NT2/D1 (cell line): Measurements from ENCODE around the gene MYD88.
A peak's percentile ranks its signal among the peaks of the same experiment; 100 is the strongest.

ENCODE experiments used
- DNase-seq: peaks from one replicate; pipeline ENCODE4 v3.0.0-alpha.2; 2011; ENCODE audit warnings: low read depth, low spot score
- H3K27me3 ChIP-seq: 2 replicates; pipeline ENCODE4 v1.6.0; 2011; ENCODE audit warnings: mild to moderate bottlenecking; ENCODE audit not compliant: insufficient read length, insufficient read depth
- H3K36me3 ChIP-seq: 2 replicates; pipeline ENCODE4 v1.6.1; 2011; ENCODE audit warnings: mild to moderate bottlenecking, low read length, mixed read lengths; ENCODE audit not compliant: insufficient read depth, insufficient read length
- H3K4me1 ChIP-seq: 2 replicates; pipeline ENCODE4 v1.5.1; 2011; ENCODE audit not compliant: insufficient read depth, insufficient read length
- H3K4me3 ChIP-seq: 2 replicates; pipeline ENCODE4 v1.5.1; 2011; ENCODE audit warnings: low read depth; ENCODE audit not compliant: insufficient read length
- H3K9ac ChIP-seq: 2 replicates; pipeline ENCODE4 v1.6.0; 2011; ENCODE audit warnings: low read depth; ENCODE audit not compliant: insufficient read length
- H3K9me3 ChIP-seq: 2 replicates; pipeline ENCODE4 v1.5.1; 2011; ENCODE audit warnings: mild to moderate bottlenecking, low read length; ENCODE audit not compliant: insufficient read depth
- SUZ12 ChIP-seq: IDR thresholded peaks from 2 replicates; pipeline ENCODE4 v1.6.1; 2011; ENCODE audit not compliant: insufficient read length, insufficient read depth; ENCODE audit errors: extremely low read depth
- YY1 ChIP-seq: IDR thresholded peaks from 2 replicates; pipeline ENCODE4 v1.6.1; 2011; ENCODE audit not compliant: insufficient read length, insufficient read depth
- ZNF274 ChIP-seq: IDR thresholded peaks from 2 replicates; pipeline ENCODE4 v1.6.1; 2011; ENCODE audit warnings: mild to moderate bottlenecking, low read depth, low read length

Gene MYD88

DNA sequence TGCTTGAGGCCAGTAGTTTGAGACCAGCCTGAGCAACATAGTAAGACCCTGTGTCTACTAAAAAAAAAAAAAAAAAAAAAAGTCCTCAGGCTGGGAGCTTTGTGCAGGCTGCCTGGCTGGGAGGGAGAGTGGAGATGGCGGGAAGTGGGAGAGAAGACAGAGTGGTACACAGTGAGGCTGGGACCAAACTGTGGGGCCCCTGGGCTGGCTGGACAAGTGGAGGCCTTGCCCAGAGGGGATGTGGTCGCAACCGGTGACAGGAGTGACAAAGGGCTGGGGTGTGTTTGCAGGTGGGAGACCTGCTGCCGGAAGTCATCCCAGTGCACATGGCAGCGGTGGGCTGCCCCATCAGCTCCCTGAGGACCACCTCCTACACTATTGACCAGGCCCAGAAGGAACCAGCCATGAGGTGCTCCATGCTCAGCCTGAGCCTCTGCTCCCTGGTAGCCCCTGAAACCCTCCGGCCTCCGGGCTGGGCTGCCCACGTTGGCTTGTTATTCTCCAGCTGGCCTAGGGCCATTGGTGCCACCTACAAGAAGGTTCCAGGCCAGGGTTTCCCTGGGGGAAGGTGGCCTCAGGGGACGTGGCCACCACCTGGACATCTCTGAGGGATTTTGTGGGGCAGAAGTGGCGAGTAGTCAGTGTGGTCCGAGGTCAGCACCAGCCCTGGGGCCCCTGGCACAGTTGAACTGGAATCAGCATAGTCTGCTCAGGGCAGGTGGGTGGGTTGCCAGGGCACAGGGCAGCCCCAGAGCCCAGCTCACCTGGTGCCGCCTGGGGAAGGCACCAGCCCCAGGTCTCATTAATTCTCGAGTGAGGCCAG is 24.2 kb upstream of the MYD88 start:
- TF ChIP-seq YY1 (no peak), ZNF274 (no peak), SUZ12 (no peak)
- DNase-seq: no peak
- Histone ChIP-seq H3K27me3 (no peaks in the 10 kb centered on the region), H3K9me3 (peaks cover 8% of the 10 kb centered on the region; the same call in 1 of the 2 replicates), H3K36me3 (peaks cover 16% of the 10 kb centered on the region), H3K4me1 (no peaks in the 10 kb centered on the region), H3K4me3 (no peak overlapping the region), H3K9ac (no peak overlapping the region)

DNA sequence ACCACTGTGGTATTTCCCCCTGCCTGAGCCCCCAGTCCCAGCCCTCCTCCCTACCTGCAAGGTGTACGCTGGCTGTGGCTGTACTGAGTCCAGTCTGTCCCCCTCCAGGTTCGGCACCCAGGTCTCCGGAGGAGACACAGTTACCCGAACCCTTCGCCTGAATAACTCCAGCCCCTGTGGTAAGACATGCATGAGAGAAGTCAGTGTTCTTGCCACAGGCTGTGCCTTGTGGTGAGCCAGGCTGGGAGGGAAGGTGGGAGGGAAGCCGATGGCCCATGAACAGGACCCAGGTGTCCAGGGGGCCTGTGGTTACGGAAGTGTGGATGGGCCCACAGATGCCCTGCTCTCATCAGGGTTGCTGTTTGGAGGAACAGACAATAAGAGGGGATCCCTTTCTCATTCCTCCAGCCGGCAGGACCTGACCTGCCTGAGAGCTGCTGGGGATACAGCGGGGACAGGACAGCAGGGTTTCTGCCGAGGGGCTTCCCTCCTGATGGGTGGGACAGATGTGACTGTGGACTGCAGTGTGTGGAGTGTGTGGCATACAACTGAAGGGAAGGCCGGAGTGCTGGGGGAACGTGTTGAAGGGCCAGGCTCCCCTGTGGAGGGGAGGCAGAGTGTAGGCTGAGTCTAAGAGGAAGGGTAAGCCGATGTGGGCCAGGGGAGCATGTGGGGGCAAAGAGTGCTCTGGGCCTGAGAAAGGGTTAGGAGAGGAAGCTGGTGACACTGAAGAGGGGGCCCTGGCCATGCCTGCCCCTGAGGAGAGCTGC is 23.4 kb upstream of the MYD88 start:
- Histone ChIP-seq H3K4me1 (no peaks in the 10 kb centered on the region), H3K4me3 (no peak overlapping the region), H3K27me3 (no peaks in the 10 kb centered on the region), H3K36me3 (peaks cover 21% of the 10 kb centered on the region), H3K9ac (no peak overlapping the region), H3K9me3 (peaks cover 8% of the 10 kb centered on the region; the same call in 1 of the 2 replicates)
- DNase-seq: no peak
- TF ChIP-seq ZNF274: no peak
- no peak for TF ChIP-seq YY1
- no peak for TF ChIP-seq SUZ12

DNA sequence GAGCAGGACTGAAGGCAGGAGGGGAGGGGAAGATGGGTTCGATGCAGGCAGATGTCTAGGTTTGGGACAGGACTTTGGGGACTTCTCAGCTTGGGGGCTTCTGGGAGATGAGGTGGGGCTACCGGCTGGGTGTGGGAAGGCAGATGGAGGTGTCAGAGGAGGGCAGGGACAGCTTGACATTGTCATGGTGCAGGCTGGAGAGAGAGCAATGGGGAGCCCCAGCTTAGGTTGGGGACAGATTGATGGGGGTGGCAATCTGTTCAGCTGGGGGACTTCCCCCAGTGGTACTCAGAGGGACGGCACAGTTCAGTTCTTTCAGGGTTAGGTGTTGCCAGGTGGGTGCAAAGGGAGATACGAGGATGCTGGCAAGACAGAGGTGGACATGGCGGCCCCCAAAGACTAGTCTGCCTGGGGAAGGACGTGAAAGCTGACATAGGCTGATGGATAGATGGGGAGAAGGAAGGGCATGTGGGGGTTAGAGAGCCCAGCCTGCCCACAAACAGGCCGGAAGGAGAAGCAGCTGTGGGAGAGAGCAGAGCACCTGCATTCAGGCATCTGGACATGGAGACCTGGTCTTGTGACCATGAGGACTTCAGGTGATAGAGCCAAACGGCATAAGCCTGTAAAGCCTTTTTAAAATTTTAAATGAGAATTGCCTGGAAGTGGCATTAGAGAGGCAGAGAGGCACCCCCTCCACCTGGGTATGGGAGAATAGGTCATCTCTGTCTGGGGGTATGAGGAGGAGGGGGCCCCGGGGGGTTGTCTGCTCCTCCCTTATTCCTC is 22.6 kb upstream of the MYD88 start:
- Histone ChIP-seq H3K4me1 (no peaks in the 10 kb centered on the region), H3K27me3 (no peaks in the 10 kb centered on the region), H3K9ac (no peak overlapping the region), H3K36me3 (peaks cover 26% of the 10 kb centered on the region), H3K4me3 (no peak overlapping the region), H3K9me3 (peaks cover 8% of the 10 kb centered on the region; the same call in 1 of the 2 replicates)
- no peak for TF ChIP-seq YY1
- no peak for TF ChIP-seq SUZ12
- no peak for TF ChIP-seq ZNF274
- DNase-seq: no peak

DNA sequence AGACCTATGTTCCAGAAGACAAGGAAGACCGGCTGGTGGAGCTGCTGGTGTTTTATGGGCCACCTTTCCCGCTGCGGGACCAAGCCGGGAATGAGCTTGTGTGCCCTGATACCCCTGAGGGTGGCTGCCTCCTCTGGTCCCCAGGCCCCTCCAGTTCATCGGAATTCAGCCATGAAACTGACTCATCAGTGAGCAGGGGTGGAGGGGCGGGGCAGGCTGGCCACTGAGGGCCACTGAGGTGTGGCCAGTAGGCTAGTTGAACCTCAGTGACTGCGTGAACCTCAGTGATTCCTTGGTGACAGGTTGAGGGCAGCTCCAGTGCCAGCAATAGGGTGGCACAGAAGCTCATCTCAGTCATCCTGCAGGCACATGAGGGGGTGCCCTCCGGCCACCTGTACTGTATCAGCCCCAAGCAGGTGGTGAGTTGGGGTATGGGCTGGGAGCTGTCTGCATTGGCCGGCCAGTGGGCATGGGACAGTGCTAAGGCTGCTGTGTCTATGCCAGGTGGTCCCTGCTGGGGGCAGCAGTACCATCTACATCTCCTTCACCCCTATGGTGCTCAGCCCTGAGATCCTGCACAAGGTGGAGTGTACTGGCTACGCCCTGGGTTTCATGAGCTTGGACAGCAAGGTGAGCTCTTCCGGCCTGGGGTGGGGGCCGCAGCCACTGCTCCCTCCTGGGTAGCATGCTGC is 21.8 kb upstream of the MYD88 start:
- Histone ChIP-seq H3K9ac (no peak overlapping the region), H3K9me3 (peaks cover 8% of the 10 kb centered on the region; the same call in 1 of the 2 replicates), H3K27me3 (no peaks in the 10 kb centered on the region), H3K36me3 (peaks cover 34% of the 10 kb centered on the region), H3K4me3 (no peak overlapping the region), H3K4me1 (no peaks in the 10 kb centered on the region)
- no peak for DNase-seq
- TF ChIP-seq YY1: no peak
- no peak for TF ChIP-seq ZNF274
- TF ChIP-seq SUZ12: no peak

DNA sequence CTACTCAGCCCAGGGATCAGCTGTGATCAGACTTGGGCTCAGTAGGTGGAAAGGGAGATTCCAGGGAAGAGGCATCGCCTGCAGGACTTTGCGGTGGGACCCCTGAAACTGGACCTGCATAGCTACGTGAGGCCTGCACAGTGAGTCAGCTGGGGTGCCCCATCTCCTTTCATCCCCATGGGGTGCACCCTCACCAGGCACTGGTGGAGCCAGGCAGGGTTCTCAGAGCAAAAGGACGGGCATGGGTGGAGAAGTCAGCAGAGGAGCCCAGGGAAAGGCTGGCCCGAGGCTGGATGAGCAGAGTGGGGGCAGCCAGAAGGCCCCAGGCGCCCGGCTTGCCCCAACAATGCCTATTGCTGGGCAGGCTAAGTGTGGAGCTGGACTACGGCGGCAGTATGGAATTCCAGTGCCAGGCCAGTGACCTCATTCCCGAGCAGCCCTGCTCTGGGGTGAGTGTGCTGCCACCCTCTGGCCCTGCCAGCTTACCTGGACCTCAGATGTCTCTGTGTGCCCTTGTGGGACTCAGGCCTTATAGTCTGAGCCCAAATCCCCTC is 21.2 kb upstream of the MYD88 start:
- H3K4me3 ChIP-seq: no peak overlapping the region
- no peak for TF ChIP-seq YY1
- peaks cover 40% of the 10 kb centered on the region for H3K36me3 ChIP-seq
- H3K9me3 ChIP-seq: peaks cover 8% of the 10 kb centered on the region; the same call in 1 of the 2 replicates
- no peaks in the 10 kb centered on the region for H3K27me3 ChIP-seq
- no peak for DNase-seq
- H3K4me1 ChIP-seq: no peaks in the 10 kb centered on the region
- H3K9ac ChIP-seq: no peak overlapping the region

DNA sequence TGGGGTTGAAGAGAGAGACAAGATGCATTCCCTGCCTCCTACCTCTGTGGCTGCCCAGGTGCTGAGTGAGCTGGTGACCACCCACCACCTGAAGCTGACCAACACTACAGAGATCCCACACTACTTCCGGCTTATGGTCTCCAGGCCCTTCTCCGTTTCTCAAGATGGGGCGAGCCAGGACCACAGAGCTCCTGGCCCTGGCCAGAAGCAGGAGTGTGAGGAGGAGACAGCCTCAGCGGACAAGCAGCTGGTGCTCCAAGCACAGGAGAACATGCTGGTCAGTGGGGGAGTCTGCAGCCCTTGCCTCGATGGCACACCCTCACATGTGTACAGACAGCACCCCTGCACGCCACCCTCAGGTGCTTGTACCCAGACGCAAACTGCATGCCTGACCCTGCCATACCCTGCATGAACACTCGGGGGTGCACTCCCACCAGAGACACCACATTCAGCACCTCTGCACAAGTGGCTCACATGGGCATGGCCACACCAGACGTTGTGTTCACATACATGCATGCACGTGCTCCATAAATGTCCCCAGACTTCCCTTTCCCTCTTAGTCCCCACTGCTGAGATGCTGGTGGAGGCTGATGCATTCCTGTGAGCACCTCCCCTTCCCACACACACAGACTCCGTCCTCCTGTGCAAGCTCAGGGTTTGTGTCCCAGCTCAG is 20.6 kb upstream of the MYD88 start:
- Histone ChIP-seq H3K27me3 (no peaks in the 10 kb centered on the region), H3K4me3 (no peak overlapping the region), H3K9ac (no peak overlapping the region), H3K4me1 (no peaks in the 10 kb centered on the region), H3K36me3 (peaks cover 46% of the 10 kb centered on the region), H3K9me3 (peaks cover 8% of the 10 kb centered on the region; the same call in 1 of the 2 replicates)
- peak; percentile 44 for DNase-seq
- TF ChIP-seq YY1: no peak
